ENCODE data around the gene JADE1. TPM values are rescaled to one million over a fixed set of nuclear protein-coding genes. Genes with fewer than 3 reads are reported as not detected.

JADE1 gene
- total RNA-seq, 4 donors from 2014 or later = 18.2 to 26.4 (median 19.6) TPM

GRCh38 chr4:128869776-128870509, 60.4 kb downstream of the JADE1 start:
- DNase-seq = no peak

DNA sequence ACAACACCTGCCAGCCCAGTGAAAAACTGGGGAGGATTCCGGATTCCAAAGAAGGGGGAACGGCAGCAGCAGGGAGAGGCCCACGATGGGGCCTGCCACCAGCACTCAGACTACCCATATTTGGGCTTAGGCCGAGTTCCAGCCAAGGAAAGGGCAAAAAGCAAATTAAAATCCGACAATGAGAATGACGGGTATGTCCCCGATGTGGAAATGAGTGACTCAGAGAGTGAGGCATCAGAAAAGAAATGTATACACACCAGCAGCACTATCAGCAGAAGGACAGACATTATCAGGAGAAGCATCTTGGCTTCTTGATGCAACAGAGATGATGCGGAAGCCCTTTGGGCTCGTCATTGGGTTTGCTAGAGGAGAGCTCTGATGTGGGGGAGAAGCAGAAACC, 62.4 kb downstream of the JADE1 start:
- TF ChIP-seq POLR2A (IDR thresholded peaks at IDR 0.05) (no peak), CTCF (IDR thresholded peaks at IDR 0.05) (no peak)
- Histone ChIP-seq H3K9me3 (no peaks in the 10 kb centered on the region), H3K27me3 (no peaks in the 10 kb centered on the region), H3K4me3 (no peak overlapping the region), H3K36me3 (peaks cover 0 to 41% (median 0%) of the 10 kb centered on the region in 3 donors), H3K4me1 (no peaks in the 10 kb centered on the region), H3K27ac (no peak overlapping the region)
- DNase-seq = no peak

More at GRCh38 chr4:128869776-128870509, 60.4 kb downstream of the JADE1 start:
- Histone ChIP-seq H3K36me3 (peaks cover 0 to 44% (median 0%) of the 10 kb centered on the region in 3 donors), H3K4me3 (no peak overlapping the region), H3K27ac (no peak overlapping the region), H3K27me3 (no peaks in the 10 kb centered on the region), H3K9me3 (no peaks in the 10 kb centered on the region), H3K4me1 (no peaks in the 10 kb centered on the region)
- no peak for TF ChIP-seq POLR2A (IDR thresholded peaks at IDR 0.05)
- no peak for TF ChIP-seq CTCF (IDR thresholded peaks at IDR 0.05)

- no peak for DNase-seq
- no peaks in the 10 kb centered on the region for H3K4me1 ChIP-seq
- no peaks in the 10 kb centered on the region for H3K9me3 ChIP-seq
- peaks cover 0 to 17% (median 0%) of the 10 kb centered on the region in 3 donors for H3K36me3 ChIP-seq
- TF ChIP-seq POLR2A (IDR thresholded peaks at IDR 0.05) (no peak), CTCF (IDR thresholded peaks at IDR 0.05) (no peak)
- no peak overlapping the region for H3K27ac ChIP-seq
- no peak overlapping the region for H3K4me3 ChIP-seq
- no peaks in the 10 kb centered on the region for H3K27me3 ChIP-seq
Measured at GRCh38 chr4:128876200-128876599, 66.7 kb downstream of the JADE1 start.

GRCh38 chr4:128877934-128878333, 68.4 kb downstream of the JADE1 start:
- no peak for DNase-seq
- Histone ChIP-seq H3K36me3 (no peaks in the 10 kb centered on the region), H3K27me3 (no peaks in the 10 kb centered on the region), H3K4me3 (no peak overlapping the region), H3K9me3 (no peaks in the 10 kb centered on the region), H3K4me1 (no peaks in the 10 kb centered on the region), H3K27ac (no peak overlapping the region)
- TF ChIP-seq CTCF (IDR thresholded peaks at IDR 0.05) = no peak
- TF ChIP-seq POLR2A (IDR thresholded peaks at IDR 0.05) = no peak

DNA sequence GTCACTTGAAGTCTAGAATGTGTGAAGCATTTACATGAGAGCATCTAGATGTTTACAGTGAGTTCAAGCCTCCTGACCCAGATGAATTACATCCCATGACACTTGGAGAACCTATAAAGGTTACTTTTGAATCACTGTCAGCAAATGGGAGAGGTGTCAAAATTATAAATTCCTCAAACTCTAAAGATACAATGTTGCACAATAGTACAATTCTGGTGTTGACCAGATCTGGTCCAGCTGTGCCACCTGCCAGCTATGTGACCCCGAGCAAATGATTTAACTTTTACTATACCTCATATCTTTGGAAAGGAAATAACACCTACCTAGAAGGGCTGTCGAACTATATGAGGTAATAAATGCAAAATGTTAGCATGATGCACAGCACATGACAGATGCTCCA, 69.8 kb downstream of the JADE1 start:
- H3K27me3 ChIP-seq = no peaks in the 10 kb centered on the region
- H3K36me3 ChIP-seq = no peaks in the 10 kb centered on the region
- no peaks in the 10 kb centered on the region for H3K9me3 ChIP-seq
- no peak overlapping the region for H3K27ac ChIP-seq
- H3K4me3 ChIP-seq = no peak overlapping the region
- no peaks in the 10 kb centered on the region for H3K4me1 ChIP-seq
- no peak for DNase-seq
- TF ChIP-seq POLR2A (IDR thresholded peaks at IDR 0.05) = no peak
- TF ChIP-seq CTCF (IDR thresholded peaks at IDR 0.05) = no peak
